Lower leg skin (tissue), 4 donors: ENCODE data around the gene SF3A1. TPM values are rescaled to one million over a fixed set of nuclear protein-coding genes. Genes with fewer than 3 reads are reported as not detected.

Experiments used
- DNase-seq, 2 donors: peaks; one replicate each; pipeline ENCODE4 v3.0.0-alpha.2; 2019; ENCODE audit warnings: low spot score in 2 of 2
- H3K4me3 ChIP-seq: fragments of 200-600 bp; sonication (generic); 2 replicates; pipeline ENCODE4 v1.5.1; 2017; ENCODE audit warnings: mild to moderate bottlenecking, low read depth; ENCODE audit not compliant: poor library complexity, severe bottlenecking
- POLR2A ChIP-seq, 2 donors: fragments of 450-650 bp; IDR thresholded peaks; one replicate each; pipeline ENCODE4 v1.6.1; 2016 to 2017; ENCODE audit warnings: antibody characterized with exemption in 2 of 2, mild to moderate bottlenecking in 1 of 2, moderate library complexity in 1 of 2
- WGBS, 2 donors: methylation state at CpG; one replicate each; pipeline ENCODE4 v1.1.5; 2018; 5-methylcytosine and 5-hydroxymethylcytosine counted together
- intact Hi-C: fragments of 100-400 bp; cut with DNase I; formaldehyde crosslinking; loops from one replicate; pipeline ENCODE4 v1.15.0; 2023; ENCODE audit warnings: low total_unique reads
- total RNA-seq, 4 donors: library from RNA; depleted of rRNA; stranded (reverse); fragments of >200 nt; gene quantifications; one replicate each; pipeline ENCODE4 v1.1.0, GENCODE V29; 2016
- TF ChIP-seq, protein P1 (sequence below), 3 donors: fragments of 450-650 bp; IDR thresholded peaks; one replicate each; pipeline ENCODE4 v1.5.1; 2016; ENCODE audit warnings: antibody characterized with exemption in 3 of 3, mild to moderate bottlenecking in 3 of 3, moderate library complexity in 2 of 3

Gene SF3A1
- total RNA-seq, 4 donors from 2014 or later: 72.4 to 169 (median 114) TPM

DNA sequence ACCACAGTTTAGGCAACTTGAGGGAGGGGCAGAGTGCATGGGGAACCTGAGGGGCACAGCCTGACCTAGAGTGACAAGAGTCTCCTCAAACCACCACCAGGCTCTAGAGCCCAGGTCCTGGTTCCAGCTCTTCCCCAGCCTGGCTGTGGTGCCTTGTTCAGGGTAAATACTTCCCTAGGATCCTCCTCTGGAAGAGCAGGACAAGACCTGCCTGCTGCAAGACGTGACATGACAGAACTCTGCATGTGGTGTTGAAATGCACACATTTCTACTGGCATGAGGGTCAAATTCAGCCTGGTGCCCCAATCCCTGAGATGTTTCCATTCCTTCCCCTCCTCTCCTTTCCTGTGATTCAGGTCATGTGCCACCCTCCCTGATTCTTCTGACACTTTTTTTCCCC, 43.5 kb upstream of the SF3A1 start:
- no peak overlapping the region for H3K4me3 ChIP-seq
- intact Hi-C loops: no loop called here
- TF ChIP-seq, protein P1, sequence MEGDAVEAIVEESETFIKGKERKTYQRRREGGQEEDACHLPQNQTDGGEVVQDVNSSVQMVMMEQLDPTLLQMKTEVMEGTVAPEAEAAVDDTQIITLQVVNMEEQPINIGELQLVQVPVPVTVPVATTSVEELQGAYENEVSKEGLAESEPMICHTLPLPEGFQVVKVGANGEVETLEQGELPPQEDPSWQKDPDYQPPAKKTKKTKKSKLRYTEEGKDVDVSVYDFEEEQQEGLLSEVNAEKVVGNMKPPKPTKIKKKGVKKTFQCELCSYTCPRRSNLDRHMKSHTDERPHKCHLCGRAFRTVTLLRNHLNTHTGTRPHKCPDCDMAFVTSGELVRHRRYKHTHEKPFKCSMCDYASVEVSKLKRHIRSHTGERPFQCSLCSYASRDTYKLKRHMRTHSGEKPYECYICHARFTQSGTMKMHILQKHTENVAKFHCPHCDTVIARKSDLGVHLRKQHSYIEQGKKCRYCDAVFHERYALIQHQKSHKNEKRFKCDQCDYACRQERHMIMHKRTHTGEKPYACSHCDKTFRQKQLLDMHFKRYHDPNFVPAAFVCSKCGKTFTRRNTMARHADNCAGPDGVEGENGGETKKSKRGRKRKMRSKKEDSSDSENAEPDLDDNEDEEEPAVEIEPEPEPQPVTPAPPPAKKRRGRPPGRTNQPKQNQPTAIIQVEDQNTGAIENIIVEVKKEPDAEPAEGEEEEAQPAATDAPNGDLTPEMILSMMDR (IDR thresholded peaks at IDR 0.05): no peak
- TF ChIP-seq POLR2A (IDR thresholded peaks at IDR 0.05): no peak

DNA sequence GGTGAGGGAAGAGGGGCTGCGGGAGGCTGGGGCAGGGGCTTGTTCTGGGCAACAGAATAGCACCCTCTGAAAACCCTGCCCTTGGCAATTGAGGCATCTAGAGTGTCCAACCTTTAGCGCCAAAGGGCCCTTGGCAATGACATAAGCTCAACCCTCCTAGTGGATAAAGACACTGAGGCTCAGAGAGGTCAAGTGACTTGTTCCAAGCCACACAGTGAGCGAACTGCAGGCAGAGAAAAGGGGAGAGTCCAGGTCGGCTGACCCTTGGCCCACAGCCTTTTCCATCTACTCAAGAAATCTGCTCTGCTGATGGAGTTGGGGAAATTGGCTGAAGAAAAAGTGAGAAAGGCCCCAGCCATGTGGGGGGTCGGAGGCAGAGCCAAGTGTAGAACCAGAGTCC, 43.0 kb upstream of the SF3A1 start:
- WGBS, 2 donors: 78 to 85% methylated on average over 5 of the region's 5 CpGs
- DNase-seq: no peak
- no peak overlapping the region for H3K4me3 ChIP-seq
- TF ChIP-seq POLR2A (IDR thresholded peaks at IDR 0.05): no peak
- TF ChIP-seq, protein P1 (IDR thresholded peaks at IDR 0.05): no peak
- intact Hi-C loops: no loop called here

More for the DNA sequence above, 43.5 kb upstream of the SF3A1 start:
- whole genome bisulfite sequencing, 2 donors: 40 to 74% methylated on average over 1 of the region's 1 CpG
- DNase-seq: no peak

DNA sequence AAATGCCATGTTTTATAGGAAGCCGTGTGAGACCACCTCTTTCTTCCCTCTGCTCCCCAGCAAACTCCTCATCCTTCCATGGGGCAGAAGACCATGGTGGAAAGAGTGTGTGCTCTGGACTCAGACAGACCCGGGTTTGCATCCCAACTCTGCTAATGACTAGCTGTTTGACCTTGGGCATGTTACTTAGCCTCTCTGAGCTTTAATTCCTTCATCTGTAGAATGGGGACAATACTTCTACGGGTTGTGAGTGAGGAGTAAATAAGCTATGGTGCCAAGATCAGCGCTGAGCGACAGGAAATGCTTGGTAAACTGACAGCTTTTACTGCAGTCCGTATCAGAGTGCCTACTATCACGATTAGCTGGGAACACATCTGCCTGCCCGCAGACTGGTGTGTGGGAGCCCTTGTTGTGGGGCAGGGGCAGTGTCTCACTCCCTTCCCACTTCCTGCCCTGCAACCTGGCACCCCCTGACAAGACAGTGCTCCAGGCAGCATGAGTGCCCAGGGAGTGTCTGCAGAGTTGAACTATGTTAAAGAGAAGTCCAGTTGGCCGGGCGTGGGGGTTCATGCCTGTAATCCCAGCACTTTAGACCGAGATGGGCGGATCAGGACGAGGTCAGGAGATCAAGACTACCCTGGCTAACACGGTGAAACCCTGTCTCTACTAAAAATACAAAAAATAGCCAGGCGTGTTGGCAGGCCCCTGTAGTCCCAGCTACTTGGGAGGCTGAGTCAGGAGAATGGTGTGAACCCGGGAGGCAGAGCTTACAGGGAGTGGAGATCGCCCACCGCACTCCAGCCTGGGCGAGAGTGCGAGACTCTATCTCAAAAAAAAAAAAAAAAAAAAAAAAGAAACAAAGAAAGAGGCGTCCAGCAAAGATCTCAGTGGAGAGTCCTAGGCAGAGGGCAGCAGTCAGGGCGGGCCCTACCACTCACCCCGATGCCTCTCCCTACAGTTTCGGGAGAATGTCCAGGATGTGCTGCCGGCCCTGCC, 42.3 kb upstream of the SF3A1 start:
- intact Hi-C loops: no loop called here
- no peak for DNase-seq
- no peak for TF ChIP-seq POLR2A (IDR thresholded peaks at IDR 0.05)
- TF ChIP-seq, protein P1 (IDR thresholded peaks at IDR 0.05): no peak
- 43 to 63% methylated on average over 25 of the region's 25 CpGs for WGBS, 2 donors
- H3K4me3 ChIP-seq: no peak overlapping the region

DNA sequence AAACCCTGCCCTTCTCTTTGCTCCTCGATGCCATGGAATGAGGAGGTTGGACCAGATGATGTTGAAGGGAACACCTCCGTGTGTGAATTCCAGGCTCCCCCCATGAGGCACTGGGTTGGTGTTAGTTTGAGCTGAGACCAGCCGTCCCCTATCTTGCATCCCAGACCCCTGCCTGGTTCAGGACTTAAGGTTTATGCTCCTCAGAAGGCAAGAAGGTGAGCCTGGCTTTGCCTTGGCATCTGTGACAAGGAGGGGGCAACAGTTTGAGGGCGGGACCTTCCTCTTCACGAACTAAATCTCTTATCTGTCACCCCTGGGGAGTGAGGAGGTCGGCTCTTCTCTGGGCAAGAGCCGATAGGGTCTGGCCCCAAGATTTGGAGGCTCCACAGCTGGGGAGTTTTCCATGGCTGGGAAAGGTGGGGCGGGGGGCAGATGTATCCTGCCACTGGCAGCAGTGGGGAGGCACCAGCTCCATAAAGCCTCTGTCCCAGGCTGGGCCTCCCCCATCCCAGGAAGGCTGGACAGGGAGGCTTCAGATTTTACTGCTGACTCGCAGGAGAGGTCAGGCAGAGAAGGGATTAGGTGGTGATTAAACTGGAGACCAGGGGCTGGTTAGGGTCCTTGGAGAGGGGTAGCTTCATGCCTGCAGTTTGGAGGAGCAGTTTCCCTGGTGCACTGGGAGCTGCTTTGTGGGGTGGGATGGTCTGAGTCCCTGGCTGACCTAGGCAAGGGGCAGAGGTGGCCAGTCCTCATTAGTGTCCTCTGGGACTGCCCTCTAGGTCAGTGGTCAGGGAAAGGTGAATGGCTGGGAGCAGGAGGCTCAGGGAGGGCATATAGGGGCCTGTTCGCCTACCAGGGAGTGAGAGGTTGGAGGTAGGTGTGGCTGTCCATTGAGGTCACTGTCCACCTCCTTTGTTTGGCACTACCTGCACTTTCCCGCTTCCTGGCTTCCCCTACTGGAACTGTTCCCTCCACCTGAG, 41.3 kb upstream of the SF3A1 start:
- intact Hi-C loops: no loop called here
- peak overlapping the region; percentile 51 for H3K4me3 ChIP-seq
- WGBS, 2 donors: 24 to 36% methylated on average over 11 of the region's 11 CpGs
- TF ChIP-seq, protein P1 (IDR thresholded peaks at IDR 0.05): no peak
- TF ChIP-seq POLR2A (IDR thresholded peaks at IDR 0.05): no peak
- DNase-seq: no peak

DNA sequence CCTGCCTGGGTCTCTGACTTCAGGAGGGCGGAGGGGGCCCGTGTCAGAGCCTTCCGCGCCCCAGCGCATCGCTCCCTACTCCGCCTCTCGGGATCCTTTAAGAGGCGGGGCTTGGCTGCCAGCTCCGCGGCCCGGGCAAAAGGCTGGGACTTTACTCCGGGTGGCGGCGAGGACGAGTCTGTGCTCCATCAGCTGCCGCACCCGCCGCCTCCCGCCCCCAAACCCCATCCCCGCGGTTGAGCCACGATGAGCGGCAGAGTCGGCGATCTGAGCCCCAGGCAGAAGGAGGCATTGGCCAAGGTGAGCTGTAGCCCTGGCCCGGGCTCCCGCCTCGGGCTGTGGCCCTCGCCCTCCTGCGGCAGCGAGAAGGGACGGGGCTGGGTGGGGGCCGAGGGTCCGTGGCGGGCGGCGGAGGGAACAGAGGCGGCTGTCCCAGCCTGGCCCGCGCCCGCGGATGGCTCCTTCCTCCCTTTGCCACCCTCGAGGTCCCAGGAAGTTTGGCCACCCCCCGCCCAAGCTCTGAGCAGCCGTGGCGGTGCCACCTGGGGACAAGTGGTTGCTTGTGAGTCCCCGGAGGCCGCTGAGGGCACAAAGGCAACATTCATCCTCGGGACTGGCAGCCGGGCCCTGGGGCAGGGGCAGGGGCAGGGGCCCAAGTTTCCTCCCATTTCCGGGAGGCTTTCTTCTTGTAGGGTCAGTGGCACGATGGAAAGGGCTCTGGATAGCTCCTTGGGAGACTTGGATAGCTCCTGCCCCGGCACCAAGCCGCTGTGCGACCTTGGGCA, 40.4 kb upstream of the SF3A1 start, which contains the start of gene SEC14L2:
Gene SEC14L2 (plus strand): TSS at position 148 of the 785 bp plus-strand sequence. CDS start 99 bp downstream, at position 247.
- intact Hi-C loops: no loop called here
- peak within 1 kb of the TSS; percentile 51 for H3K4me3 ChIP-seq
- no peak for TF ChIP-seq POLR2A (IDR thresholded peaks at IDR 0.05)
- TF ChIP-seq, protein P1 (IDR thresholded peaks at IDR 0.05): no peak
- 1% methylated on average over 31 to 35 of the region's 56 CpGs for WGBS, 2 donors
- DNase-seq: peak; percentile 70 to 95
